Stimulated activated CD8-positive, alpha-beta memory T cell treated with anti-CD3 and anti-CD28 coated beads, Interleukin-7, amount 100 ng/mL, for 4 hours (primary cell): ENCODE data around the gene VAV2.

Experiments
- DNase-seq, 2 donors: peaks; one replicate each; pipeline ENCODE4 v3.0.0-alpha.2; 2020; ENCODE audit warnings: low read depth in 2 of 2

Gene VAV2

GRCh38 chr9:133852431-133852830, 139.7 kb downstream of the VAV2 start:
- no peak for DNase-seq

DNA sequence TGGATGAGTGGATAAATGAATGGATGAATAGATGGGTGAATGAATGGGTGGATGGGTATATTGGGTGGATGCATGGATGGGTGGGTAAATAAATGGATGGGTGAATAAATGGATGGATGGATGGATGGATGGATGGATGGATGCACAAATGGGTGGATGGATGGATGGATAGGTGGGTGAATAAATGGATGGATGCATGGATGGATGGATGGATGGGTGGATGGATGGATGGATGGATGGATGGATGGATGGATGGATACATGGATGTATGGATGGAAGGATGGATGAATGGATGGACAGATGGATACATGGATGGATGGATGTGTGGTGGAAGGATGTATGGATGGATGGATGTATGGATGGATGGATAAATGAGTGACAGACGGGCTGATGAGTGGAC, 140.4 kb downstream of the VAV2 start:
- no peak for DNase-seq

GRCh38 chr9:133850937-133851336, 141.2 kb downstream of the VAV2 start:
- no peak for DNase-seq

DNA sequence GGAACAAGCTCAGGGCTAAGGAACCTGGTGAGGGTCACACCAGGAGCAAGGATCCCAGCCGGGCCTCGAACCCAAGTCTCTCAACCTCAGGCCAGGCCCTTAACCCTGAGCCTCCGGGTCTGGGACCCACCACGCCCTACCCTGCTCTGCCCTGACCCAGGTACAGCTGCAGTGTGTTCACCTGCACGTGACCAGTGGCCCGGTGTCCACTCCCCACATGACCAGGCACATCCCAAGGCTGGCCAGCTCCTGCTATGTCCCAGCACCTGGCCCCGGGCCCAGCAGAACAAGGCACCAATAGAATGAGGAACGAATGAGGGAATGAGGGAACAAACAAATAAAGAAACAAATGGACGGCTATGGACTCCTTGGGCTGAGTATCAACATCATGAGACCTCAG, 142.0 kb downstream of the VAV2 start:
- DNase-seq, result no peak

DNA sequence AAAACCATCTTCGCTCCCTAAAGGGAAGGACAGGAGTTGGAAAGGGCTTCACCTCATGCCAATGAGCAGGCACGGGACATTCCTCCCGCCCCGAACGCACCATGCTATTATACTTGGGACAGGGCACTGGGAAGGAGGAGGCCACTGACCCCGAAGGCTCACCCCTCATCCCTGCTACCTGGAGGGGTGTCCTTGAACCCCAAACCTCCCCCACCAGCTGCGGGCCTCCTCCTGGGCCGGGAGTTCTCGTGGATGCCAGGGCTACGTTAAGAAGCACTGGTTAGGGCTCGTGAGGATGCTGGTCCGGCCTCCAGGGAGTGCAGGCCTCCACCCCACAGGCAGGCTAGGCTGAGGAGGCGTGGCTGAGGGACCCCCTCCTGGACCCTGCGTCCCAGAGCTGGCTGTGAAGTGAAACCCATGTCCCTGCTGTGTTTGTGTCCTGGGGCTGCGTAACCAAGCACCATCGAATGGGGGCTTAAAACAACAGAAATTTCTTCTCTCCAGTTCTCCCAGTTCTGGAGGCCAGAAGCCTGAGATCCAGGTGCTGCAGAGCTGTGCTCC, 142.9 kb downstream of the VAV2 start:
- no peak for DNase-seq

- DNase-seq, result no peak
These were observed 143.5 kb downstream of the VAV2 start for GRCh38 chr9:133848471-133849109.

- DNase-seq, result no peak
These were observed 145.5 kb downstream of the VAV2 start for GRCh38 chr9:133846483-133847090.

DNA sequence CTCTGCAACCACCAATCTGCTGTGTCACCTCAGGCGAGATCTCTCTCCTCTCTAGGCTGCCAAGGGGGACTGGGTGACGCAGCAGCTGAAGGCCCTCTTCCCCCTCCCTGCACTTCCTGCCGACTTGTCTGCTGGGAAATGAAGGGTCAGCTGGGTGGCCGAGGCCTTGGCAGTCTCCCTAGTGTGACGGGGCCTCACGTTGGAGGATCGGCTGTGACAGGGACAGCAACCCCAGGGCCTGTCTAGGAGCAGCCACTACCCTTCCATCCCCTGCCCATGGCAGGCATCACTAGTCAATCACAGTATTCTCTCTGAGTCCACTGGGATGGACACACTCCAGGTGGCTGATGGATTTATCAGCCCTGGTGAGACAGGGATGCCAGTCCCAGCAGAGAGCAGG, 146.7 kb downstream of the VAV2 start:
- no peak for DNase-seq

GRCh38 chr9:133844881-133845410, 147.2 kb downstream of the VAV2 start:
- no peak for DNase-seq

GRCh38 chr9:133844398-133844784, 147.7 kb downstream of the VAV2 start:
- no peak for DNase-seq

- no peak for DNase-seq
These were observed 148.2 kb downstream of the VAV2 start for GRCh38 chr9:133843751-133844397.

DNA sequence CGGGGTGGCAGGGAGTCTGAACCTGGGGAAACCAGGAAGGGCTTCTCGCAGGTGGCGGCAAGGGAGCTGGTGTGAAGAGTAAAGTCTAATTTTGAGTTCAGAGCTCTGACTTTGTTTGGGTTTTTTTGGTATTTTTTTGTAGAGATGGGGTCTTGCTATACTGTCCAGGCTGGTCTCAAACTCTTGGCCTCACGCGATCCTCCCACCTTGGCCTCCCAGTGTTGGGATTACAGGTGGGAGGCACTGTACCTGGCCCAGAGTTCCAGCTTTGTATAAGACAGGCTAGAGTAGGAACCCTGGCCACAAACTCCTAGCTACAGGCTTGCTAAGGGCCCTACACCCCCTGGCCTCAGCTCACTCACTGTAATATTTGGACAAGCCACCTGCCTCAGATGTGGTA, 148.9 kb downstream of the VAV2 start:
- DNase-seq, result no peak

- DNase-seq, result no peak
These were observed 149.3 kb downstream of the VAV2 start for GRCh38 chr9:133842721-133843227.

- DNase-seq, result no peak
These were observed 149.9 kb downstream of the VAV2 start for GRCh38 chr9:133842174-133842573.

GRCh38 chr9:133841167-133841812, 150.8 kb downstream of the VAV2 start:
- no peak for DNase-seq

DNA sequence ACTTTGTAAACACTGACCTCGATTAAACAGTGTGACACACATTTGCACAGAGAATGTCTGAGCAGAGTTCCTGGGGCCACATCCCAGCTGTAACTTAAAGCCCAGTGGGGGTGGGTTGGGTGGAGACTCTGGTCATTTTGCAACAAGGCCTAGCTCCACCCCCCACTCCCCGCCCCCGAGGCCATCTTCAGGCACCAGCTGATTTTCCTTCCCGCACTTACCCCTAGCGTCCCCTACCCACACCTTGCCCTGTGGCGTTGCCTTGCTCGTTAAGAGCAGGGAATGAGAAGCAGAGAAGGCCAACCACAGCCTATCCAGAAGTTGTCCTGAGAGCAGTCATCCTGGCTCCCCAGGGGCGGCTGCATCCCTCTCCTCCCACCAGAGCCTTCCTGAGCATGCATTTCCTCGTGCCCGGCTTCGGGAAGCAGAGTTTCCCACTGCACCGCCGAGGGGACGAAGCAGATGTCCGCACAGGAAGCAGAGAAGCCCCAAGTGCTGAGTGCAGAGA, 152.2 kb downstream of the VAV2 start:
- DNase-seq, result no peak

GRCh38 chr9:133838859-133839507, 153.1 kb downstream of the VAV2 start:
- DNase-seq, result no peak

DNA sequence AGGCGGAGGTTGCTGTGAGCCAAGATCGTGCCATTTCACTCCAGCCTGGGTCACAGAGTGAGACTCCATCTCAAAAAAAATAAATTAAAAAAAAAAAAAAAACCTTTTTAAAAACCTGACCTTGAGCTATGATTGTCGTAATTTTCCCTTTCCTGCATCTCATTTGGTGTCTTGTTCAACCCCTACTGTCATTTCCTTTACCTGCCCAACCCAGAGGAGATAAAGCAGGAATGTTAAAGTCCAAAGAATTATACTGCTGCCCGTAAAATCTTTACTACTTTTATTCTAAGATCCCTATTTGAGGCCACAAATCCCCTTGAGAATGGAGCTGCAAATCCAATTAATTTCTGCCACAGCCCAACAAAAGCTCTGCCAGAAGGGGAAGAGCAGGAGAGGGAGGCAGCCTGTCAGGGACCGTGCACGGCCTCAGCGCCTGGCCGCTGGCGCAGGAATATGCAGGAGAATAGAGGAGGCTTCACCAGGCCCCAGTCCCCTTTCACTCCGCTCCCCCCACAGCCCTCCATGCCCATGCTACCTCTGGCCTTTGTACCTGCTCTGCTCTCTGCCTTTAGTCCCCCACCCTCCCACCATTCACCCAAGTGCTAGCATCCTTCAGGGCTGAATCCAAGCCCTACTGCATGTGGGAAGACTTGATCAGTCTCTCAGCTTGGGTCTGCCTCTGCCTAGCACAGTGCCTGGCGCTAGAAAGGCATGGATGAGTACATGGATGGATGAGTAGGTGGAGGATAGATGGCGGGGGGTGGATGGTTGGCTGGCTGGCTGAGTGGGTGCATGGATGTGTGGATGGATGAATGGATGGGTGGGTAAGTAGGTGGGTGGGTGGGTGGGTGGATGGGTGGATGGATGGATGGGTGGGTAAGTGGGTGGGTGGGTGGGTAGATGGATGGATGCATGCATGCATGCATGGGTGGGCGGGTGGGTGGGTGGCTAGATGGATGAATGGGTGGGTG, 154.2 kb downstream of the VAV2 start:
- DNase-seq, result no peak

DNA sequence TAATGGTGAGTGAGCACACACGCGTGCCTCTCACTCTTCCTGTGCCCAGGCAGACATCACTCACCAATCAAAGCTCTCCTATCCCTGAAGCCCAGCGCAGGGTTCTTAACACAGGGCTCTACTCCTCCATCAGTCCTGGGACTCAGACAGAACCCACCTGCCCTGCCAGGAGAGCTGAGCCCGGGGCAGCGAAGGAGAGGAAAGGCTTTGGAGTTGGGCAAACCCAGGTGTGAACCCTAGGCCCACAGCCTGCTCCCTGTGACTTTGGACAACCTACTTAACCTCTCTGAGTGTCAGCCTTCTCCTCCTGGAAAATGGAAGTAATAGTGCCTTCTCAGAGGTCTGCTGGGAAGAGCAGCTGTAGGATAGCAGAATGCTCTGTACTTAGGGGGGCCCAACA, 155.3 kb downstream of the VAV2 start:
- no peak for DNase-seq
